Kidney capillary endothelial cell (primary cell): ENCODE data around the gene NEUROD1.

Source experiments
- DNase-seq: peaks from one replicate; pipeline ENCODE4 v3.0.0-alpha.2; 2018; ENCODE audit warnings: low spot score

Gene NEUROD1

GRCh38 chr2:181632733-181633401 lies 47.5 kb downstream of the NEUROD1 start:
- no peak for DNase-seq

- DNase-seq = no peak
Observed at GRCh38 chr2:181628590-181629585, 51.4 kb downstream of the NEUROD1 start.

GRCh38 chr2:181627545-181627944 lies 52.8 kb downstream of the NEUROD1 start:
- DNase-seq = no peak

- DNase-seq = no peak
Observed at GRCh38 chr2:181626671-181627070, 53.6 kb downstream of the NEUROD1 start.
